Ecto neural progenitor cell (in vitro differentiated cells): Measurements from ENCODE around the gene CDY1.
"Not testable (repeated sequence)": the region's sequence is repeated elsewhere in the genome, so short reads cannot be mapped to it uniquely, and the experiment has no call there.

Source experiments
- DNase-seq: peaks from one replicate; pipeline ENCODE4 v3.0.0-alpha.2; 2018; ENCODE audit warnings: low spot score

The CDY1 gene

DNA sequence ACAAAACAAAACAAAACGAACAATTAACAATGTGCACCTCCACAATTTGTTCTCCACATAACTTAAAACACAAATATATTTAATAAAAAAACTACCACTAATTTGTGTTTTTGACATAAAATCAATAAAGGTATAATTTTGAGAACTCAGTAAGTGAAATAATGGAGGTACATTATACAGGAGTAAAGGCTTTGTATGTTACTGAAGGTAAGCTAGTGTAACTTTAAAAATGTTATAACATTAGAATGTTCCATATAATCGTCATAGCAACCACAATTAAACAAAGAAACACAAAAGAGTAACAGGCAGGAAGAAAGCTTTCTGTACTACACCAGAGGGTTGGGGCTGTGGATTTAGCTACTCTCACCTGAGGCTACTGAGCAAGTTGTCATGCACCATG is at the start of gene CDY1:
CDY1 (plus strand) TSS at position 301 of the 400 bp plus-strand sequence. CDS start 326 bp downstream, outside the sequence.
- not testable (repeated sequence) for DNase-seq

DNA sequence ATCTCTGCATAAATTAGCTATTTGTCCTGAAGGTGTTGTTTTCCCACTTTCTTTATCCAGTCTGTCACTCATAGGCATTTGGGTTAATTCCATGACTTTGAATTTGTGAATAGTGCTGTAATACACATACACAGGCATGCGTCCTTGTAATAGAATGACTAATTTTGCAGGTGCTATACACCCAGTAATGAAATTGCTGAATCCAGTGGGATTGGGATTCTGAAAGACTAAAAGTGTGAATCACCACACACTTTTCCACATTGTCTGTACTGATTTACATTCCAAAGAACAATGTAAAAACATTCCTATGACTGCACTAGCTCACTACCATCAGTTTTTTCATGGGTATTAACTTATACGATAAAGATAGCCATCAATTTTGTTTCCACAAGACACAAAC is 28.6 kb upstream of the CDY1 start:
- not testable (repeated sequence) for DNase-seq

DNA sequence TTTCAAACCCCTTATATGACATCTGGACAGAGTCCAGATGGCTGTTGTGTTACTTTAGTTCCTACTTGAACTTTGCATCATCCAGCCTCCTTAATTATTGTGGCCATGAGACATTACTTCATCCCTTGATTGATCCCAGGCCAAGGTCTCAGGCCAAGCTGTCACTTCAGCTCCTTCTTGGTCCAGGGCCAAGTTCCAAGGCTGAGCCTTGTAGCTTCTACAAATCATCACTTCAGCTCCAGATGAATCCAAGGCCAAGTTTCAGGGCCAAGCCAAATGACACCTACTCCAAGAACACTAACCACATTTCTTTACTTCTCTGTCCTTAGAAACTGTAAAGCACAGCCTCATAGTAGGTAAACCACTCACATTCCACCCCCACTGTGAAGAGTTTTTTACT is 1.7 kb upstream of the CDY1 start:
- not testable (repeated sequence) for DNase-seq

DNA sequence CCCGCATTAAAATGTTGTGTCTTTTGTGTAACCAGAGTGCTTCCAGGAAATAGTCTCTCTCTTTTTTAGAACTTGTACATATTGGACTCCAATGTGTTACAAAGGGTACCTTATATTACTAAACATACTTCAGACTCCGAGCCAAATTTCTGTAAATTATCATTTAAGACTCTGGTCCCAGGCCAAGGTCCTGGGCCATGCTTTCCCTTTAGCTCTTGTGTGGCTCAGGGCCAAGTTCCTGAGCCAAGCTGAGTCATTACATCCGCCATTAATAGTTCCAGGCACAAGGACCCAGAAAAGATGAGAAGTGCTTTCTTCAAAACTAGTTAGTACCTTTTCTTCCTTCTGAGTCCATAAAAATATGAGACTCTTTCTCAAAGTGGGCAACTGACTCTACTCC is 4.6 kb downstream of the CDY1 start:
- DNase-seq, result not testable (repeated sequence)

GRCh38 chrY:25630383-25631112 is 8.6 kb downstream of the CDY1 start:
- DNase-seq, result not testable (repeated sequence)

GRCh38 chrY:25639852-25640251 is 17.9 kb downstream of the CDY1 start:
- DNase-seq, result not testable (repeated sequence)

DNA sequence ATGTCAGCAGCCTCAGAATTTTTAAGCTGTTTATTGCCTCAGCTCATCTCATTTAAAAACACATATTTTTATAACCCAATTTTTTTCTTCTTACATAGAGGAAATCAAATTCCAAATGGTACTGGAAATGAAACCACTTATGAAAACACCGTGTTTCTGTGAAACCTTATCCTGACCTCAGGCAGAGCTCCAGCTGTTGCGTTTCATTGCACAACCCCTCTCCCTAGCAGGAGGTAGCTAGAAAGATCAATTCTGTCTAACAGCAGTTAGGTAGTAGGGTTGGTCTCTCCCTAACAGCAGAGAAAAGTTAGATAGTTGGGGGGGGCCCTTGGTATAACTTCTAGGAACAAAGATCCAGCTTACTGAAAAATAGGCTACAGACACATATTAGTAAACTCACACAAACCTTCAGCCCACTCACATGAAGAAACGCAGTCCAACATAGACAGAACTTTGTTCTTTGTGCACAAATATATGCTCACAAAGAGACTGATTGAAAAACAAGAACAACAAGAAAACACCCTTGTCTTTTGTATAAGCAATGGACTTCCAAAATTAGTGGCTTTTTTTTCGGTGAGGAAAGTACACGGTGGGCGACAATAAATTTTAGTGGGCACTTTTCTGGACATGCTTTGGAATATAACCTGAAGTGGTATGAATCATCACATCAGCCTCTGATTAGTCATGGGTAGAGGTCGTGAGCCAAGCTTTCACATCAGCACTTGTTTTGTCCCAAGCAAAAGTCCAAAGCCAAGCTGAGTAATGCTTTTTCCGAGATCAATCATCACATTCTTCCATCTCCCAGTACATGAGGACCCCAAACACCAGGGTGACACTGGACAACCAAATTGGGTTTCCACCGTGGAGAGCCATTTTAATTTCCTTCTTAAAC is 21.4 kb downstream of the CDY1 start:
- DNase-seq, result not testable (repeated sequence)
